ENCODE results near the gene PTPN3. TPM values are rescaled to one million over a fixed set of nuclear protein-coding genes. Genes with fewer than 3 reads are reported as not detected.

Gene PTPN3
- total and polyA plus RNA-seq, 2 experiments from 2014 or later: 0.86 to 1.3 TPM

DNA sequence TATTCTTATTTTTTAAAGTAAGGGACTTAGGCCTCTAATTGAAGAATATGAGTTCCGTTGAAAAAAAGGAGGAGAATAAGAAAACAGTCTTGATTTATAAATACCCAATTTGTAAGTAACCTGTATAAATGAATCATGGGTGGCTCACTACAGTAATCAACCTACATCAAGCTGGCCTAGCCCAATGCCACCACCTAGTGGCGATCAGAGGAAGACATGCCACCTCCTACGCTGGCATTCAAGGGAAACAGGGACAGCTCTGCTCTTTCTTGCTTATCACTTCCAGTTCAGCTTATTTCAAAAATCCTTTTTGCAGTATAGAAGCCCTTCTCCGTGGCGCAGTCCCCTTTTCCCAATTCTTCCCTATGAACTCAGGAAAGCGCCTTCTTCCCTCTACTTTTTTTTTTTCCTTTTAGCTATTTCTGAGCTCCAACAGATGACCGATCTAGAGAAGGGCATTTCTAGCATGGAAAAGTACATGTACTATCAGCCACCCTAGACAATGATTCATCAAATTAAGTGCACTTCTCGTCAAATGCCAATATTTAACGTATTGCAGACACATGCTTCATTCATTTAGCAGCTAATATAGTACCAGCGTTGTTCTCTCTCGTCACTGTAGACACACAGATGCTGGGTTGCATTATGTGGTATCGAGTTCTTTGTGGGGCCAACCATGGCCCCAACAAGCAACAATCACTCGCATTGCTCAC, 28.3 kb downstream of the PTPN3 start:
- H4K20me1 ChIP-seq (ENCODE audit: insufficient read depth): no peaks in the 10 kb centered on the region
- no peak overlapping the region for H3K4me3 ChIP-seq
- H3K27ac ChIP-seq: no peak overlapping the region
- no peak overlapping the region for H3K9ac ChIP-seq
- 0 out of 2 replicates have a peak, but pooled peaks cover 3% of the 10 kb centered on the region for H3F3A ChIP-seq (ENCODE audit: insufficient read depth)
- H3K27me3 ChIP-seq (replicated peaks; ENCODE audit: insufficient read depth): no peaks in the 10 kb centered on the region
- in situ Hi-C loops (cut with MboI): no loop called here
- no peaks in the 10 kb centered on the region for H3K4me1 ChIP-seq (ENCODE audit: insufficient read depth)
- H3K9me3 ChIP-seq (ENCODE audit: low read depth): no peaks in the 10 kb centered on the region
- H2AFZ ChIP-seq: no peak overlapping the region
- TF ChIP-seq EZH2phosphoT487 (IDR thresholded peaks at IDR 0.05; ENCODE audit: insufficient read depth, low read depth) (no peak), EZH2 (IDR thresholded peaks at IDR 0.05; ENCODE audit: insufficient read depth, poor library complexity, severe bottlenecking) (no peak)
- 43 to 44% methylated on average over 13 of the region's 13 CpGs for WGBS, 2 experiments (ENCODE audit: low coverage in 1 of 2, low lambda C conversion rate in 2 of 2, missing lambda C conversion rate in 2 of 2)
- H3K79me2 ChIP-seq (ENCODE audit: insufficient read depth): no peaks in the 10 kb centered on the region
- no peak overlapping the region for H3K4me2 ChIP-seq (ENCODE audit: unreplicated experiment)
- DNase-seq: peak; percentile 85
- no peaks in the 10 kb centered on the region for H3K36me3 ChIP-seq (ENCODE audit: low read depth)
- H3K9me2 ChIP-seq (ENCODE audit: insufficient read depth): no peaks in the 10 kb centered on the region

DNA sequence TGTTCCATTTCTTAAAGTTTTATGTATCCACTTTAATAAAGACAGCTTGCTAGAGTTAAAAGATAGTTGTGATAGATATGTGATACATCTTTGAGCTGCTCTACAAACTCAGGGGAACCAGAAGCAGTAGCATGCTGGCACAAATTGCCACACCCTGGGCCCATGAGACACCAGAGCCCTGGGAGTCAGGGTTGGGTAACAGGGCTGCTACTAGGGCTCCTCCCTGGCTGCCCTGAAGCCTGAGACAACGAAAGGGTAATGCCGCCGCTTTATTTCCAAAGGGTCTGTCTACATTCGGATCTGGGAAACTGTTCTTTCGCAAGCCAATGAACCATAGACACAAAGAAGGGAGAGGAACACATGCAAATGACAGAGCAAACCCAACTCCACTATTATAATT, 29.2 kb downstream of the PTPN3 start:
- no peak overlapping the region for H3K9ac ChIP-seq
- H3K27me3 ChIP-seq (replicated peaks; ENCODE audit: insufficient read depth): no peaks in the 10 kb centered on the region
- H3K4me2 ChIP-seq (ENCODE audit: unreplicated experiment): no peak overlapping the region
- no peaks in the 10 kb centered on the region for H3K9me3 ChIP-seq (ENCODE audit: low read depth)
- H4K20me1 ChIP-seq (ENCODE audit: insufficient read depth): no peaks in the 10 kb centered on the region
- no peaks in the 10 kb centered on the region for H3K4me1 ChIP-seq (ENCODE audit: insufficient read depth)
- H3K79me2 ChIP-seq (ENCODE audit: insufficient read depth): no peaks in the 10 kb centered on the region
- H2AFZ ChIP-seq: no peak overlapping the region
- in situ Hi-C loops (cut with MboI): no loop called here
- no peak overlapping the region for H3K27ac ChIP-seq
- 0 out of 2 replicates have a peak, but pooled peaks cover 3% of the 10 kb centered on the region for H3F3A ChIP-seq (ENCODE audit: insufficient read depth)
- no peaks in the 10 kb centered on the region for H3K9me2 ChIP-seq (ENCODE audit: insufficient read depth)
- H3K4me3 ChIP-seq: no peak overlapping the region
- 89 to 94% methylated on average over 5 of the region's 5 CpGs for WGBS, 2 experiments (ENCODE audit: low coverage in 1 of 2, low lambda C conversion rate in 2 of 2, missing lambda C conversion rate in 2 of 2)
- DNase-seq: peak; percentile 29
- H3K36me3 ChIP-seq (ENCODE audit: low read depth): no peaks in the 10 kb centered on the region
- no peak for TF ChIP-seq EZH2 (IDR thresholded peaks at IDR 0.05; ENCODE audit: insufficient read depth, poor library complexity, severe bottlenecking)
- no peak for TF ChIP-seq EZH2phosphoT487 (IDR thresholded peaks at IDR 0.05; ENCODE audit: insufficient read depth, low read depth)

- H3K4me3 ChIP-seq: no peak overlapping the region
- 74 to 78% methylated on average over 2 of the region's 2 CpGs for WGBS, 2 experiments (ENCODE audit: low coverage in 1 of 2, low lambda C conversion rate in 2 of 2, missing lambda C conversion rate in 2 of 2)
- TF ChIP-seq EZH2phosphoT487 (IDR thresholded peaks at IDR 0.05; ENCODE audit: insufficient read depth, low read depth): no peak
- TF ChIP-seq EZH2 (IDR thresholded peaks at IDR 0.05; ENCODE audit: insufficient read depth, poor library complexity, severe bottlenecking): no peak
- DNase-seq: no peak
- no peaks in the 10 kb centered on the region for H3K36me3 ChIP-seq (ENCODE audit: low read depth)
- H3K27me3 ChIP-seq (replicated peaks; ENCODE audit: insufficient read depth): no peaks in the 10 kb centered on the region
- H3K4me2 ChIP-seq (ENCODE audit: unreplicated experiment): no peak overlapping the region
- in situ Hi-C loops (cut with MboI): no loop called here
- H2AFZ ChIP-seq: no peak overlapping the region
- no peaks in the 10 kb centered on the region for H4K20me1 ChIP-seq (ENCODE audit: insufficient read depth)
- no peak overlapping the region for H3K27ac ChIP-seq
- no peaks in the 10 kb centered on the region for H3K9me2 ChIP-seq (ENCODE audit: insufficient read depth)
- 0 out of 2 replicates have a peak, but pooled peaks cover 3% of the 10 kb centered on the region for H3F3A ChIP-seq (ENCODE audit: insufficient read depth)
- no peak overlapping the region for H3K9ac ChIP-seq
- H3K79me2 ChIP-seq (ENCODE audit: insufficient read depth): no peaks in the 10 kb centered on the region
- H3K9me3 ChIP-seq (ENCODE audit: low read depth): no peaks in the 10 kb centered on the region
- no peaks in the 10 kb centered on the region for H3K4me1 ChIP-seq (ENCODE audit: insufficient read depth)
These were observed 30.2 kb downstream of the PTPN3 start for GRCh38 chr9:109467936-109468335.

- TF ChIP-seq EZH2 (IDR thresholded peaks at IDR 0.05; ENCODE audit: insufficient read depth, poor library complexity, severe bottlenecking): no peak
- no peak for TF ChIP-seq EZH2phosphoT487 (IDR thresholded peaks at IDR 0.05; ENCODE audit: insufficient read depth, low read depth)
- no peak overlapping the region for H2AFZ ChIP-seq
- no peaks in the 10 kb centered on the region for H3K4me1 ChIP-seq (ENCODE audit: insufficient read depth)
- H3K27ac ChIP-seq: no peak overlapping the region
- DNase-seq: no peak
- no peak overlapping the region for H3K9ac ChIP-seq
- no peaks in the 10 kb centered on the region for H3K79me2 ChIP-seq (ENCODE audit: insufficient read depth)
- in situ Hi-C loops (cut with MboI): no loop called here
- no peaks in the 10 kb centered on the region for H3F3A ChIP-seq (ENCODE audit: insufficient read depth)
- no peak overlapping the region for H3K4me2 ChIP-seq (ENCODE audit: unreplicated experiment)
- H3K36me3 ChIP-seq (ENCODE audit: low read depth): no peaks in the 10 kb centered on the region
- no peaks in the 10 kb centered on the region for H3K27me3 ChIP-seq (replicated peaks; ENCODE audit: insufficient read depth)
- 87 to 89% methylated on average over 12 of the region's 12 CpGs for WGBS, 2 experiments (ENCODE audit: low coverage in 1 of 2, low lambda C conversion rate in 2 of 2, missing lambda C conversion rate in 2 of 2)
- H3K9me3 ChIP-seq (ENCODE audit: low read depth): no peaks in the 10 kb centered on the region
- H3K9me2 ChIP-seq (ENCODE audit: insufficient read depth): no peaks in the 10 kb centered on the region
- no peak overlapping the region for H3K4me3 ChIP-seq
- H4K20me1 ChIP-seq (ENCODE audit: insufficient read depth): no peaks in the 10 kb centered on the region
These were observed 31.2 kb downstream of the PTPN3 start for GRCh38 chr9:109466623-109467590.
